DMS153 (cell line): ENCODE measurements around the gene PGPEP1.

Experiments
- DNase-seq: peaks from one replicate; lab custom pipeline; 2025; lab: John Stamatoyannopoulos, UW

Gene PGPEP1

GRCh38 chr19:18418483-18419194 is 78.2 kb downstream of the PGPEP1 start:
- peak; percentile 30 for DNase-seq

GRCh38 chr19:18419195-18419698 is 78.8 kb downstream of the PGPEP1 start, which contains the start of gene SSBP4:
TSS of gene SSBP4 (plus strand) at chr19:18419398. CDS start at chr19:18419649, 251 bp downstream.
- DNase-seq: peak; percentile 43
